Keratinocyte (primary cell): ENCODE data around the gene RIT2. TPM values are rescaled to one million over a fixed set of nuclear protein-coding genes. Genes with fewer than 3 reads are reported as not detected.
"Not testable (repeated sequence)": the region's sequence is repeated elsewhere in the genome, so short reads cannot be mapped to it uniquely, and the experiment has no call there.

Experiments used
- DNase-seq: peaks from one replicate; pipeline ENCODE4 v3.0.0-alpha.2; 2011; ENCODE audit warnings: low read depth, missing footprints, low spot score
- FAIRE-seq: peaks from 2 replicates; lab custom pipeline; 2011; peaks lifted over from hg19 to GRCh38; lab: Jason Lieb, UNC
- H2AFZ ChIP-seq: 2 replicates; pipeline ENCODE4 v1.6.0; 2012; ENCODE audit warnings: low read length, control low read depth, inconsistent platforms; ENCODE audit not compliant: control insufficient read depth
- H3K27ac ChIP-seq: 2 replicates; pipeline ENCODE4 v1.5.1; 2011; ENCODE audit warnings: low read length; ENCODE audit not compliant: control insufficient read depth, insufficient read depth
- H3K27me3 ChIP-seq: 3 replicates; pipeline ENCODE4 v1.6.0; 2011; ENCODE audit warnings: low read length; ENCODE audit not compliant: control insufficient read depth, insufficient read depth; ENCODE audit errors: extremely low read depth
- H3K36me3 ChIP-seq, 2 experiments: 2 replicates in 1 of 2; 3 replicates in 1 of 2; pipeline ENCODE4 v1.5.1; 2011; ENCODE audit warnings: low read length in 2 of 2, mild to moderate bottlenecking in 1 of 2; ENCODE audit not compliant: control insufficient read depth in 2 of 2, insufficient read depth in 2 of 2; ENCODE audit errors: extremely low read depth in 1 of 2
- H3K4me1 ChIP-seq: 3 replicates; pipeline ENCODE4 v1.5.1; 2011; ENCODE audit warnings: low read length; ENCODE audit not compliant: control insufficient read depth, insufficient read depth; ENCODE audit errors: extremely low read depth
- H3K4me2 ChIP-seq: 3 replicates; pipeline ENCODE4 v1.6.0; 2011; ENCODE audit warnings: low read depth, low read length; ENCODE audit not compliant: control insufficient read depth, insufficient read depth; ENCODE audit errors: extremely low read depth
- H3K4me3 ChIP-seq, 3 experiments: fragments of 200-600 bp in 1 of 3; sonication (generic) in 1 of 3; 2 replicates in 2 of 3; 3 replicates in 1 of 3; pipeline ENCODE4 v1.5.1; 2011 to 2016; ENCODE audit warnings: low read length in 3 of 3, mild to moderate bottlenecking in 3 of 3, control low read depth in 2 of 3, inconsistent platforms in 1 of 3, low read depth in 1 of 3, mixed read lengths in 1 of 3, mixed run types in 1 of 3, moderate library complexity in 1 of 3; ENCODE audit not compliant: control insufficient read depth in 2 of 3, insufficient read depth in 2 of 3; ENCODE audit errors: extremely low read depth in 1 of 3
- H3K79me2 ChIP-seq: 2 replicates; pipeline ENCODE4 v1.6.0; 2012; ENCODE audit warnings: low read length; ENCODE audit not compliant: control insufficient read depth, insufficient read depth
- H3K9ac ChIP-seq: 3 replicates; pipeline ENCODE4 v1.6.0; 2011; ENCODE audit warnings: low read length; ENCODE audit not compliant: control insufficient read depth, insufficient read depth; ENCODE audit errors: extremely low read depth
- H3K9me1 ChIP-seq: 3 replicates; pipeline ENCODE4 v1.6.0; 2011; ENCODE audit warnings: low read length; ENCODE audit not compliant: control insufficient read depth, insufficient read depth; ENCODE audit errors: extremely low read depth
- H3K9me3 ChIP-seq: 2 replicates; pipeline ENCODE4 v1.5.1; 2012; ENCODE audit warnings: low read depth, low read length; ENCODE audit not compliant: control insufficient read depth
- H4K20me1 ChIP-seq: 3 replicates; pipeline ENCODE4 v1.6.0; 2011; ENCODE audit warnings: low read length; ENCODE audit not compliant: control insufficient read depth, insufficient read depth; ENCODE audit errors: extremely low read depth
- EZH2 ChIP-seq: IDR thresholded peaks from one replicate; pipeline ENCODE4 v1.6.1; 2012; ENCODE audit warnings: inconsistent platforms, mild to moderate bottlenecking, low read length, moderate library complexity
- dilution Hi-C: fragments of 300-500 bp; cut with MboI; formaldehyde crosslinking; loops from one replicate; pipeline ENCODE4 v1.7.0; 2020; ENCODE audit warnings: low sequenced_read_pairs; ENCODE audit not compliant: extremely low pct_ligation_motif_present
- polyA plus RNA-seq, 5 experiments: library from polyadenylated mRNA; depleted of rRNA in 3 of 5; stranded (reverse) in 3 of 5; stranded (forward) in 1 of 5; unstranded in 1 of 5; fragments of >200 nt; gene quantifications; 1 replicate in 1 of 5; 2 replicates in 3 of 5; 3 replicates in 1 of 5; pipeline versions ENCODE4 v1.2.1 to v1.2.3, GENCODE V29; 2011 to 2012; ENCODE audit warnings: missing spikeins in 2 of 5, low read depth in 1 of 5, low replicate concordance in 1 of 5
- TF ChIP-seq, protein P1 (sequence below), 3 experiments: IDR thresholded peaks in 1 of 3; conservative IDR thresholded peaks in 1 of 3; optimal IDR thresholded peaks in 1 of 3; 2 replicates in 2 of 3; 3 replicates in 1 of 3; pipeline versions ENCODE3 to v1.5.1; 2011; ENCODE audit warnings: low read length in 3 of 3, mild to moderate bottlenecking in 3 of 3, moderate library complexity in 2 of 3, control low read depth in 1 of 3, inconsistent platforms in 1 of 3; ENCODE audit not compliant: insufficient read depth in 2 of 3; ENCODE audit errors: extremely low read depth in 1 of 3

Gene RIT2
- polyA plus RNA-seq, 1 donor (not counting 4 experiments of a cell fraction or from before 2014, with no cell fraction given) = not detected

GRCh38 chr18:42798606-42799170, 316.8 kb downstream of the RIT2 start:
- H3K4me3 ChIP-seq = no peak overlapping the region
- no peaks in the 10 kb centered on the region for H3K9me3 ChIP-seq
- no peaks in the 10 kb centered on the region for H4K20me1 ChIP-seq
- no peaks in the 10 kb centered on the region for H3K27me3 ChIP-seq
- H3K36me3 ChIP-seq = no peaks in the 10 kb centered on the region
- no peak overlapping the region for H2AFZ ChIP-seq
- FAIRE-seq (no peak), DNase-seq (no peak)
- TF ChIP-seq EZH2 = no peak
- TF ChIP-seq, protein P1, sequence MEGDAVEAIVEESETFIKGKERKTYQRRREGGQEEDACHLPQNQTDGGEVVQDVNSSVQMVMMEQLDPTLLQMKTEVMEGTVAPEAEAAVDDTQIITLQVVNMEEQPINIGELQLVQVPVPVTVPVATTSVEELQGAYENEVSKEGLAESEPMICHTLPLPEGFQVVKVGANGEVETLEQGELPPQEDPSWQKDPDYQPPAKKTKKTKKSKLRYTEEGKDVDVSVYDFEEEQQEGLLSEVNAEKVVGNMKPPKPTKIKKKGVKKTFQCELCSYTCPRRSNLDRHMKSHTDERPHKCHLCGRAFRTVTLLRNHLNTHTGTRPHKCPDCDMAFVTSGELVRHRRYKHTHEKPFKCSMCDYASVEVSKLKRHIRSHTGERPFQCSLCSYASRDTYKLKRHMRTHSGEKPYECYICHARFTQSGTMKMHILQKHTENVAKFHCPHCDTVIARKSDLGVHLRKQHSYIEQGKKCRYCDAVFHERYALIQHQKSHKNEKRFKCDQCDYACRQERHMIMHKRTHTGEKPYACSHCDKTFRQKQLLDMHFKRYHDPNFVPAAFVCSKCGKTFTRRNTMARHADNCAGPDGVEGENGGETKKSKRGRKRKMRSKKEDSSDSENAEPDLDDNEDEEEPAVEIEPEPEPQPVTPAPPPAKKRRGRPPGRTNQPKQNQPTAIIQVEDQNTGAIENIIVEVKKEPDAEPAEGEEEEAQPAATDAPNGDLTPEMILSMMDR (optimal IDR thresholded peaks at IDR 0.05 in 1 of 3, IDR thresholded peaks at IDR 0.05 in 1 of 3, conservative IDR thresholded peaks at IDR 0.05 in 1 of 3; ENCODE audit: extremely low read depth in 1 of 3, insufficient read depth in 2 of 3, low read length in 3 of 3) = no peak
- H3K27ac ChIP-seq = no peak overlapping the region
- dilution Hi-C loops = no loop called here
- no peaks in the 10 kb centered on the region for H3K79me2 ChIP-seq
- no peaks in the 10 kb centered on the region for H3K9me1 ChIP-seq
- H3K4me1 ChIP-seq = no peaks in the 10 kb centered on the region
- no peak overlapping the region for H3K9ac ChIP-seq
- no peak overlapping the region for H3K4me2 ChIP-seq

GRCh38 chr18:42795213-42795789, 320.2 kb downstream of the RIT2 start:
- H3K4me1 ChIP-seq, H3K4me3 ChIP-seq, H3K27ac ChIP-seq, FAIRE-seq, H3K9ac ChIP-seq, dilution Hi-C loops, H3K9me1 ChIP-seq, H3K36me3 ChIP-seq, H3K9me3 ChIP-seq, DNase-seq, H4K20me1 ChIP-seq, H3K27me3 ChIP-seq, H2AFZ ChIP-seq, H3K4me2 ChIP-seq, H3K79me2 ChIP-seq: not testable (repeated sequence)

DNA sequence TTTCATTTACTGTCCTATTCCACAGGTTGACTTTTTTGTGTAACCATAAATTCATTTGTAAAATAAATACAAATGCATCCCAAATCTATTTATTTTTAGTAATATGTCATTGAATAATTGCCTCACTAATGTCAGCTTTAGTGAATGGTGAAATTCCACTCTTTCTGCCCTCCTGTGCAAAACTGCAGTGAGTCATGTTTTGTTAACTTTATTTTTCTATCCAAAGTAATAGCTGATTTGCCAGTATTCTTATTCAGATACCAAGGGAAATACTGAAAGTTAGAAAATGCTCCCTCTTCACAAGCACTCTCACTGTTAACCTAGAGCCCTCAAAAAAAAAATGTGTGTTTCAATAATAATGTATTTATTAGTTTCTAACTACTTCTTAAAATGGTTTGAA, 322.8 kb downstream of the RIT2 start:
- Histone ChIP-seq H3K4me2 (no peak overlapping the region), H3K27me3 (no peaks in the 10 kb centered on the region), H3K9ac (no peak overlapping the region), H3K4me1 (no peaks in the 10 kb centered on the region), H3K27ac (no peak overlapping the region), H3K4me3 (no peak overlapping the region), H3K79me2 (no peaks in the 10 kb centered on the region), H4K20me1 (no peaks in the 10 kb centered on the region), H3K9me1 (no peaks in the 10 kb centered on the region), H2AFZ (no peak overlapping the region), H3K9me3 (no peaks in the 10 kb centered on the region), H3K36me3 (no peaks in the 10 kb centered on the region)
- dilution Hi-C loops = no loop called here
- FAIRE-seq = no peak
- TF ChIP-seq EZH2 = no peak
- TF ChIP-seq, protein P1 (optimal IDR thresholded peaks at IDR 0.05 in 1 of 3, IDR thresholded peaks at IDR 0.05 in 1 of 3, conservative IDR thresholded peaks at IDR 0.05 in 1 of 3; ENCODE audit: extremely low read depth in 1 of 3, insufficient read depth in 2 of 3, low read length in 3 of 3) = no peak
- no peak for DNase-seq
